ENCODE results near the gene SLC35C1.

The SLC35C1 gene

GRCh38 chr11:45846974-45847910, 42.3 kb downstream of the SLC35C1 start, which contains the start of gene CRY2:
Gene CRY2 (plus strand): TSS chr11:45847475. CDS start chr11:45847491, 16 bp downstream.
- DNase-seq = peak; percentile 96 to 99

DNA sequence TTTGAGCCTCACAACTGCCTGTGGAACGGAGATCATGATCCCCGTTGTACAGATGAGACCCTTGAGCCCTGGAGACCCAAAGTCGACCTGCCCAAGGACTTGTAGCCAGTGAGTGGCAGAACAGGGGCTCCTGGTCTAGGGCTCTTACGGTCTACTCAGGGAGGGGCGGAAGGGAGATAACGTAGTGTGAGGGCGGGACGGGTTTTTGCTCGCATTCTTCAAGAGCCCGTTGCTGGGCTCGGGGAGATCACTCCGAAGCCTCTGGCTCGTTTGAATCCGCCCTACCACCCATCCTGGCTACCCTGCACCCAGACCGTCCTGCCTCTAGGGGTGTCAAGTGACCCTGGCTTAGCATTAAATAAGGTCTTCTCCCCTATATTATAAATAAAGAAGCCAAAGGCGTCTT, 43.0 kb downstream of the SLC35C1 start:
- no peak for DNase-seq

- DNase-seq = no peak
Measured at GRCh38 chr11:45848654-45849081, 43.7 kb downstream of the SLC35C1 start.

GRCh38 chr11:45850446-45850845, 45.5 kb downstream of the SLC35C1 start:
- no peak for DNase-seq

DNA sequence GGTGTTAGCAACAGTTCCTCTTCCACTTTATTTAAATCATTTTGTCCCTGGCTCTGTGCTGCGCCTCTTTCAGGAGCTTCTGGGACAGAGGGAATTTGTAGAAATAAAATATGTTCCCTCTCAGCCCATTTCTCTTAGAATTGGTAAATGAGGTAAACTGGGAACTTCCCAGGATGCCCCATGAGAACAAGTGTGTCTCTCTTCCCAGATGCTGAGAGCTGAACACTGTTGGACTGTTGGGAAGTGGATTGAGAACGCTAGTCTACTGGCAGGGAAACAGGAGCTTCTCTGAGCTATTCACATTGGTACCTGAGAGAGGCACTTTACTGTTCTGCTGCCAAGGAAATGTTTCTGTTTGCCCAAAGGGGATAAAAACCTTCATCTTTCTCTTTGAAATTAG, 46.3 kb downstream of the SLC35C1 start:
- DNase-seq = no peak

DNA sequence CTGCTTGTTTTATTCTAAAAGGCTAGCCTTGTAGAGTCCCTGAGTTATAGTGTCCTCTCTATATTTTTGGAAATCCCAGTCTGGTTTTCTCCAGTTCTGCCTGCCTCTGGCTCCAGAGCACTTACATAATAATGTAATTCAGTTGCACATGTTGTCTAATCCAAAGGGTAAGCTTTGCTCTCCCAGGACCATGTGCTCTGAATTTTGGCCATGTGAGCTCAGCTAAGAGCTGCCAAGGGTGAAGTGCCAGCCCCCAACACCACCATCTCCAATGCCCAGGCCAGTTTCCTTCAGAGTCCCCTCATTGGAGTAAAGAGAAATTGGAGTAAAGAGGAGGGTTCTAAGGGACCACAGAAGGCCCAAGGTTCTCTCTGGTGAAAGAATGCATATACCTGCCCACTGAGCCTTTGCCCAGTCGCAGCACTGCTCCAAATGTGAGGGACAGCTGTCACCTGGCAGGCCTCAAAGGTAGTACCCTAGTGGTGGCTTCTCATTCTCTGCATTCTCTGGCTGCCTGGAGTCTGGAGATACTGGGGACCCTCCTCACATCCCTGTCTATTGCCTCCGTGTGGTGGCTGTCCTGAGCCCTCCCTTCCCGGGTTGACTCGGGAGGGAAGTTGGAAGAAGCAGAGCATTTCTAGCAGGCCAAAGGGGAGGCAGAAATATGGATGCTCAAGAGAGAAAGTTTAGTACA, 47.2 kb downstream of the SLC35C1 start:
- peak; percentile 32 to 46 for DNase-seq

GRCh38 chr11:45852712-45853101, 47.8 kb downstream of the SLC35C1 start:
- DNase-seq = no peak

- DNase-seq = no peak
Measured at GRCh38 chr11:45853332-45854219, 48.6 kb downstream of the SLC35C1 start.

GRCh38 chr11:45855308-45855707, 50.4 kb downstream of the SLC35C1 start:
- no peak for DNase-seq

GRCh38 chr11:45856044-45856468, 51.1 kb downstream of the SLC35C1 start:
- DNase-seq = no peak

DNA sequence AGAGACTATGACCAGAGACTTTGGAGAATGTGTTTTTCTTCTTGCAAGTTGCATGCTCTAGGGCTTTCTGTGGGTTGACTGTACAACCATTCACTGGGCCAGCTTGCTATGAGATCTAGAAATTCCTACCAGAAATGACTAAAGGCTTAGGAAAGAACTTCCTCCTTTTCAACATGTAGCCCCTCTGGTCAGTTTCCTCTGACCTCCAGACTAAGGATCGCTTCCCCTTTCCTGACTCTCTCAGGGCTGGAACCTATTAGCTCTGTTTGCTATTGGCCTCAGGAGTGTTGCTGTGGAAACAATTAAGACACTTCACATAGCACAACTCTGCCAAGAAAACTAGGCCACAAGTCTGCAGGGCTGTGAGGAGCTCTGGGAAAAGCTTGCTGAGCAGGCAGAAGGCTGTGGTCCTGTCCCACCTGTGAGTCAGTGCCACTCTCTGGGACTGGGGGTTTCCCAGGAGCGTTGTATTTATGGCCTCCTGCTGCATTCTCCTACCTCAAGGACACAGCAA, 53.1 kb downstream of the SLC35C1 start:
- peak in 1 of 2 donors; percentile 81 for DNase-seq

- DNase-seq = no peak
Measured at GRCh38 chr11:45858751-45859398, 53.9 kb downstream of the SLC35C1 start.

DNA sequence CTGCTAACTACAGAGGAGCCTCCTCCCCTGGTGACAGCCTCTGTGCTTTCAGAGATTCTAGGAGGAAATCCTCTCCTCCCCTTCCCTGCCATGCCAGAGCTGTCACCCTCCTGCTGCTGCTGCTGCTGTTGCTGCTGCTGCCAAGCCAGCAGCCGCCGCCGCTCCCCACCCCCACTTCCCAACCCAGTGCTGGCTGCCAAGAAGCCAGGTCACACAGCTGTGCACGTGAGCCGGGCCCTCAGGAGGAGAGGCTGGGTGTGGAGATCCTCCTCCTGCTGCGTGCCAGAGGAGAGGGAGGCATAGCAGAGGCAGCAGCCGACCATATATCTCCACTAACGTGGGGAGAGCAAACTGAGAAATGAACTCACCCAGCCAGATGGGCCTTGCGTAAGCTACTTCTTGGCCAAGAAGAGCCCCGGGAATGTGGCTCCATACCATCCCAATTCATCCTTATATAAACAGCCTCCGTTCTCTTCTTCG, 54.8 kb downstream of the SLC35C1 start:
- DNase-seq = peak; percentile 70 to 78

- no peak for DNase-seq
Measured at GRCh38 chr11:45860348-45860747, 55.4 kb downstream of the SLC35C1 start.

GRCh38 chr11:45860764-45861510, 56.0 kb downstream of the SLC35C1 start:
- DNase-seq = no peak
